ENCODE measurements around the gene DNAJC6. TPM values are rescaled to one million over a fixed set of nuclear protein-coding genes. Genes with fewer than 3 reads are reported as not detected.

The DNAJC6 gene
- total RNA-seq, 1 donor from 2014 or later, result 0.20 TPM

GRCh38 chr1:65292861-65293593, 16.3 kb upstream of the DNAJC6 start:
- no peak for ATAC-seq

GRCh38 chr1:65297706-65298105, 11.6 kb upstream of the DNAJC6 start:
- no peak for ATAC-seq

- no peak for ATAC-seq
These were observed 10.0 kb upstream of the DNAJC6 start for GRCh38 chr1:65299328-65299727.

GRCh38 chr1:65308781-65309303, 501 bp upstream of the DNAJC6 start:
- ATAC-seq, result no peak

DNA sequence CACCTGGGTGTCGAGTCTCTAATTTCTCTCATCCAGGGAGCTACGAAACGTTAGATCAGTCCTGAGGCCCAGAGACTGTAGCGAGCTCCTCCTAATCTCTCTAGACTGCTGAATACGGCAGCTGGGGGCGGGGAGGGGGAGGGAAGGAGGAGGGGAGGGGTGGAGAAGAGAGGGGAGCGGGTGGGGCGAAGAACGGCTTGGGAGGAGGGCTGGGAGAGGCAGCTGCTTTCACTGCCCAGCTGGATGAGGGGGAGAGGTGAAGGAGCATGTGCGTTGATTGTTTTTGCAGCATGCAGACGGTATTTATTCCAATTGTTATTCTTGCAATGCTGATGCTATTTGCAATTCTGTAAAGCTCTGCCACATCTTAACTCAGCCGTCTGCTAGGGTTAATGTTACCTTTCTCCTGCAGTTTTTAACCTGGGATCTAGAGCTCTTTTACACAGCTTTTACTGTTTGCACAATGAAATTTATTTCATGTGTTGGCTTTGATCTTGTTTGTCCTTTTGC, 790 bp downstream of the DNAJC6 start:
- no peak for ATAC-seq

GRCh38 chr1:65311760-65312159, 2.4 kb downstream of the DNAJC6 start:
- no peak for ATAC-seq

DNA sequence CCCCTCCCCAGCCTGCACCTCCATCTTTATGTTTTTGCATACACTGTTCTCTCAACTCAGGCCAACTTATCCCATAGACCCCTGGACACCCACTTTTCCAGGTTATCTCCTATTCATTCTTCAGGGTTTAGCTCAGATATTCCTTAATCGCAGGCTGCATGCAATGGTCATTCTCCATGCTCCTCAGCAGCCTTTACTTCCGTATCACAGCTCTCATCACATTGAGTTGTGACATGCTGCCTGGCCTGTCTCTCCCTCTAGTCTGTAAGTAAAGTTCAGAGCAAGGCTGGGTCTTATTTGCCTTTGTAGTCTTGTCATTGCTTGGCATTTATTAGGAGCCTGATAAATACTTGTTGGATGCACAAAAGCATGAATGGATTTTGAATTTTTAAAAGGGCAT, 6.9 kb downstream of the DNAJC6 start:
- no peak for ATAC-seq

- no peak for ATAC-seq
These were observed 8.7 kb downstream of the DNAJC6 start for GRCh38 chr1:65317866-65318653.

DNA sequence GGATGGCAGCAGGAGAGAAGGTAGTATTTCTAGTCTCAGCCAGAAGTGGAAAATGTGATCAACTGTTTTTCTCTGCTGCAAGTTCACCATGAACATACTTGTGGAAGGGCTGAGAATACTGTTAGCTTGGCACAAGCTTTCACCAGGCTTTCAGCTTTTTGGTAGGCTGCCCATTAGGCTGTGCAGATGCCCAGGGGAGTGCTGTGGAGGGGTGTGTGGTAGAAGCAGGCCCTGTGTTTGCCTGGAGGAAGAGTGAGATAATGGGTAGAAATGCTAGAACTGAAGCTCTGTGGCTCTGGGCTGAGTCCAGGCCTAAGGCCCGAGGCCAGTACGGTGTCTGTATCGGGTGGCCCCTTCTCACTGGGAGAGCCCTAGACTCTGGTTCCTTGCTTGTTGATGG, 9.8 kb downstream of the DNAJC6 start:
- no peak for ATAC-seq

- no peak for ATAC-seq
These were observed 10.4 kb downstream of the DNAJC6 start for GRCh38 chr1:65319754-65320153.

GRCh38 chr1:65321879-65322278, 12.5 kb downstream of the DNAJC6 start:
- ATAC-seq, result no peak

GRCh38 chr1:65323246-65323645, 13.9 kb downstream of the DNAJC6 start:
- ATAC-seq, result peak; percentile 55

DNA sequence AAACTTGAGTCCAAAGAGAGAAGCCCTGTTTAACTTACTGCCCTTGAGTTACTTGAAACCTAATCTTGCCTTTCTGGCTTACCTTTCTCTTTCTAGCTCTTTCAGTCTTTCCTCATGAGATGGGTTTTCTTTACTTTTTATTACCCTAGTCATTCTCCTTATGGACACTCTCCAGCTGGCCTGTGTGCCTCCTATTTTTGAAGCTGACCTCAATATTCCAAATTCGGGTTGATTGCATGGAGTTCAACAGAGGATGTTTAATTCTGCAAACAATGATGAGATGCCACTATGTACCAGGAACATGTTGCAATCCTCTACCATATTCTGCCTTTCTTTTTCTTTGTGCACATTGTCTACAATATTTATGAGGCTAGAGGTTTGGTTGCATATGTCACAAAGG, 20.7 kb downstream of the DNAJC6 start:
- no peak for ATAC-seq

GRCh38 chr1:65330822-65331221, 21.5 kb downstream of the DNAJC6 start:
- no peak for ATAC-seq

DNA sequence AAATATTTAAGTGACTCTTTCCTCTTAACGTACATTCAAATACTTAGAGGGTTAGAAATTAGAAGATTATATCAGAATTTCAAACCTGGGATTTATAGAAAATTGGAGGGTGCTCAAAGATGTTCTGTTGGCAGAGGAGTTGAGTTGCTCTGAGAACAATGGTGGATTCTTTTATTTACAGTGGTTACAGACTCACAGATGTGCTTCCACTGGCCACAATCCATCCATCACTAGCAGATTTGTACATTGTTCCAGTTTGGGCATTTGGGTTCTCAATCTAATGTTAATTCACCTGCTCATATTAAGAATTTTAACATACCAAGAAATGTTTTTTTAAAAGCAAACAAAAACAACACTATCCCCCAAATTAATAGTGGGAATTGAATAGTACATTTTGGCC, 23.5 kb downstream of the DNAJC6 start:
- ATAC-seq, result no peak

DNA sequence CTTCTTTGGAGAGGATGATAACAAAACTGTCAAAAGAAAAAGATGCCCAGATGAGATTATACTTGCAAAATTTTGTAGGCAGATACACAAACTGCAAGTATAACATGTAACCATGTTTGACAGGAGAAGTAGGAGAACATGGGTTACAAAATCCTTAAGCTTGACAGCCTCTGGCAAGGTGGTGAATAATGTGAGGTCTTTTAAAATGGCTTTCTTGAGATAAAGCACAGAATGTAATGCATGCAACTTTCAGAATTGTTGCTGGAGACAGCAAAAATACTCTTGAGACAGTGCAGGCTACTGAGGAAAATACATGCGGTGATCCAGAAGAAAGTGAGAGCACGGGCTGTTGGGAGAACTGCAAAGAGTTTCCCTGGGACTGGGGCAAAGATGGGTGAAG, 24.7 kb downstream of the DNAJC6 start:
- ATAC-seq, result no peak

DNA sequence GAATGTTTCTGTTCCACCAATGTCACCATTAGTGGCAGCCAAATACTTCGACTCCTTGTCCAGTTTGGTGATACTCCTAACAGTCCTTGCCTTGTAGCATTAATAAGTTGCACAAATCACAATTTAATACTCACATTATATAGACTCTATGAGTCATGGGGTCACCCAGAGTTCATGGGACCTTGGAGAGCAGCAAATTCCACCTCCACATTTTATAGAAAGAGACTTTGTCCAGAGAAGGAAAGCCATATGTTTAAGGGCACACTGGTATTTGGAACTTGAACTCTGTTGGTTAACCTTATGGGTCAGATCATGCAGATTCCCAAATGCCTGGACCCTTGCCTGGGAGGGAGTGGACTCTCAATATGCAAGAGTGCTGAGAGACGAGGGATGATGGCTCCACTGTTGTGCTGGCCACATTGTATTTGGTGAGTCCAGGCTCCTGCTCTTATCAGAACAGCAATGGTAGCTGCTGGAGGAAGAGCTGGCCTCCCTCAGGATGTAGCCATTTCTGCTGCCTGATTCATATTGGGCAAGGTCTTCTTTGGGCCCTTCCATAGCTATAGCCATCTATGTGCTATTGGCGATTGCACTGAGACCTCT, 30.6 kb downstream of the DNAJC6 start:
- peak; percentile 70 for ATAC-seq

GRCh38 chr1:65341381-65341780, 32.0 kb downstream of the DNAJC6 start:
- no peak for ATAC-seq

DNA sequence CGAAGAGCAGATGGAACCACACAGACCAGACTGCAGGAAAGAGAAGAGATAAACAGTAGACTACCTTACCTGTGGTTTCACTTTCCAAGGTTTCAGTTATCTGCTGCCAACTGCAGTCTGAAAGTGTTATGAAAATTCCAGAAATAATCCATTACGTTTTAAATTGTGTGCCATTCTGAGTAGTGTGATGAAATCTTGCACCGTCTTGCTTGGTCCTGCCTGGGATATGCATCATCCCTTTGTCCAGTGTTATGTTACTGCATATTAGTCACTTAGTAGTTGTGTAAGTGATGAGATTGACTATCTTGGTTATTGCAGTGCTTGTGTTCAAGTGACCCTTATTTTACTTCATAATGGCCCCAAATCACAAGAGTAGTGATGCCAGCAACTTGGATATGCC, 33.9 kb downstream of the DNAJC6 start:
- peak; percentile 96 for ATAC-seq

DNA sequence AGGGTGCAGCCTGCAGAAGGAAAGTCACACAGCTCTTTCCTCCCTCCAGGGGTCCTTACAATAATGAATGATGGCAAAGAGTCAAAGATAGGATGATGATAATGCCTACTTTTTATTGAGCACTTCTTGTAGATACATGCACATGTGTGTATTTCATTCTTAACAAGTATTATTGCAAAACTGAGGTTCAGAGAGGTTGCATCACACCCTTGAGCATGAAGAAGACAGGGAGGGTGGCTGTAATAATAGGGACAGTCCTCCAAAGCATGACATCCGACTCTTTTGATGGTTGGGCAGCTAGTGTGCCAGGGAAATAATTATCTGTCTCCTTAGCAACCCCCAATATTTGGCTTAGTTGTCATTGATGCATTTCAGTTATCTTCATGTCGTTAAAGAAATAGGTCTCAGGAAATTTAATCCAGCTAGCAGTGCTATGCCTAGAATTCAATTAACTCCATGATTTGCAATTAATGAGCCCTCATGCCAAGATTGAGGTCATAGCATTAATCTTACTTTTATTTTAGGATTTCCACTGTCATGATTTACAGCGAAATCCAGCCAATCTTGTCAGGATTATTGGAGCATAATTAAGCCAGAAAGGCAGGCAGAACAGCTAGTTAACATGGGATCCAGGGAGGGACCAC, 35.0 kb downstream of the DNAJC6 start:
- no peak for ATAC-seq

DNA sequence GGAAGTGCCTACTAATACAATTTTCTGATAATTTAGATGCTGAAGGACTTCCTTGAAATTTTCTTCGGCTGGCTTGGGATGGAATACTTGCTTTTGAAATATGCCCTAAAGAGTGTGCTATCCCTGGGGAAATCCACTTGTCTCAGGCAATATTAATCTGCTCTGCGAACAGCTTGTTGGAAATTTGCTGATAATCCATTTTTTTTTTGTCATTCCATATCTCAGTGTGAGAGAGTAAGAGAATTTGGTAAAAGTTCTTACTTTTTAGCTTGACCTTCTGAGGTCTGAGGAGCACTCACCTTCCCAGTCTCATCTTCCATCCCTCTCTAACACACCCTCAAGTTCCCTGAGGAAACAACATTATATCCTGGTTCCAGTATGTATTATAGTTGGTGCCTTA, 36.8 kb downstream of the DNAJC6 start:
- no peak for ATAC-seq

DNA sequence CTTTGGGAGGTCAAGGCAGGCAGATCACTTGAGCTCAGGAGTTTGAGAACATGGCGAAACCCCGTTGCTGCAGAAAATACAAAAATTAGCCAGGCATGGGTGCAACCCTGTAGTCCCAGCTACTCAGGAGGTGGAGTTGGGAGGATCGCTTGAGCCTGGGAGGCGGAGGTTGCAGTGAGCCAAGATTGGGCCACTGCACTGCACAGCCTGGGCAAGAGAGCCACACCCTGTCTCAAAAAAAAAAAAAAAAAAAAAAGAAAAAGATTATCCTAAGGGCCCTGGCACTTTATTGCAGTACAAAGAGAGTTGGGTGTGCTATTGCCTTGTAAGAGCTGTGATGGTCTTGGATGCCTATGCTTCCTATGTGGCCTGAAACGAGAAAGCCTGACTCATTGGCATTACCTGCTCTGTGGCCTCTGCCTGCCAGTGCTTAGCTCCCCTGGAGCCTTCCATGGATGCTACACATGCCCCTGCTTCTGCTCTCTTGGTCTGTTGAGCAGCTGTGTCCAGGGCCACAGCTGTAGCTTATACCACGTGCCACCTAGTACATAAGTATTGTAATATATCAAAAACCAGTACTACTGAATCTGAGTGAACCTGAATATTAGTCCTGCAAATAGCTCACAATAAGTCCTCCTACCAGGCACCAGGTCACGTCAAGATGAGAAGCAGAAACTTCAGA, 45.8 kb downstream of the DNAJC6 start:
- no peak for ATAC-seq
